Prostate gland (tissue), 2 donors: ENCODE results near the gene ANGPTL2.

Source experiments
- CTCF ChIP-seq, 4 experiments: fragments of 200-600 bp in 2 of 4; fragments of 450-650 bp in 2 of 4; sonication (generic) in 2 of 4; IDR thresholded peaks; 1 replicate in 3 of 4; 2 replicates in 1 of 4; pipeline ENCODE4 v1.5.1; 2016 to 2019; ENCODE audit warnings: antibody characterized with exemption in 4 of 4, mild to moderate bottlenecking in 2 of 4, moderate library complexity in 2 of 4
- POLR2A ChIP-seq: fragments of 450-650 bp; IDR thresholded peaks from one replicate; pipeline ENCODE4 v1.6.1; 2016; ENCODE audit warnings: antibody characterized with exemption, mild to moderate bottlenecking
- POLR2AphosphoS5 ChIP-seq: sonication (generic); formaldehyde crosslinking; IDR thresholded peaks from one replicate; pipeline ENCODE4 v1.6.1; 2017; ENCODE audit warnings: antibody characterized with exemption

- TF ChIP-seq CTCF (IDR thresholded peaks at IDR 0.05) (no peak), POLR2AphosphoS5 (no peak), POLR2A (no peak)
These were observed 44.5 kb upstream of the ANGPTL2 start for GRCh38 chr9:127166651-127167524.
